Measurements from ENCODE around the gene KLK11. TPM values are rescaled to one million over a fixed set of nuclear protein-coding genes. Genes with fewer than 3 reads are reported as not detected.

KLK11 gene
- total and polyA plus RNA-seq, 2 donors (not counting 3 experiments of a cell fraction or from before 2014, with no cell fraction given) = not detected

GRCh38 chr19:51055866-51056265 is 29.4 kb upstream of the KLK11 start:
- DNase-seq (ENCODE audit: low read depth, low spot score) (no peak), FAIRE-seq (no peak)
- no peak overlapping the region for H3K27ac ChIP-seq (ENCODE audit: insufficient read depth, low read depth, low read length)
- no peak overlapping the region for H3K4me2 ChIP-seq (ENCODE audit: insufficient read depth, low read length)
- H3K27me3 ChIP-seq (ENCODE audit: control insufficient read depth in 2 of 2, insufficient read depth in 2 of 2, low read length in 2 of 2) = no peaks in the 10 kb centered on the region
- no peaks in the 10 kb centered on the region for H4K20me1 ChIP-seq (replicated peaks; ENCODE audit: control insufficient read depth, extremely low read depth, insufficient read depth, low read length)
- dilution Hi-C loops (cut with MboI; ENCODE audit: extremely low pct_ligation_motif_present, low sequenced_read_pairs) = no loop called here
- intact Hi-C loops (cut with micrococcal nuclease) = no loop called here
- H2AFZ ChIP-seq (ENCODE audit: low read depth, low read length) = no peak overlapping the region
- POLR2A ChIA-PET = no interaction called here
- H3K36me3 ChIP-seq (ENCODE audit: control insufficient read depth in 2 of 2, extremely low read depth in 1 of 2, insufficient read depth in 2 of 2, low read length in 2 of 2) = no peaks in the 10 kb centered on the region
- TF ChIP-seq POLR2AphosphoS5 (IDR thresholded peaks at IDR 0.05; ENCODE audit: insufficient read depth, low read depth, low read length) (no peak), FOS (IDR thresholded peaks at IDR 0.05; ENCODE audit: borderline replicate concordance, insufficient read depth, low read length) (no peak), POLR2A (IDR thresholded peaks at IDR 0.05; ENCODE audit: low read depth, low read length) (no peak), GATA2 (IDR thresholded peaks at IDR 0.05; ENCODE audit: insufficient read depth, insufficient read length, low read depth, low read length) (no peak)
- CTCF ChIA-PET = no interaction called here
- no peak overlapping the region for H3K9ac ChIP-seq (replicated peaks; ENCODE audit: extremely low read depth, insufficient read depth, low read length)
- no peaks in the 10 kb centered on the region for H3K79me2 ChIP-seq (ENCODE audit: control insufficient read depth, insufficient read depth, low read length)
- no peaks in the 10 kb centered on the region for H3K9me3 ChIP-seq (replicated peaks; ENCODE audit: control insufficient read depth, insufficient read depth, low read length)
- H3K4me3 ChIP-seq (replicated peaks in 1 of 3; ENCODE audit: insufficient read depth in 1 of 3, low read depth in 1 of 3, low read length in 3 of 3) = no peak overlapping the region
- no peaks in the 10 kb centered on the region for H3K4me1 ChIP-seq (ENCODE audit: control insufficient read depth, extremely low read depth, insufficient read depth, low read length)
- no TSS peak for BruUV-seq (replicated peaks)
- no peaks in the 10 kb centered on the region for H3K9me1 ChIP-seq (replicated peaks; ENCODE audit: control insufficient read depth, extremely low read depth, insufficient read depth, low read length)

GRCh38 chr19:51047031-51047335 is 20.6 kb upstream of the KLK11 start:
- H3K9me1 ChIP-seq (replicated peaks; ENCODE audit: control insufficient read depth, extremely low read depth, insufficient read depth, low read length) = no peaks in the 10 kb centered on the region
- no peaks in the 10 kb centered on the region for H4K20me1 ChIP-seq (replicated peaks; ENCODE audit: control insufficient read depth, extremely low read depth, insufficient read depth, low read length)

More at GRCh38 chr19:51047031-51047335, 20.6 kb upstream of the KLK11 start:
- dilution Hi-C loops (cut with MboI; ENCODE audit: extremely low pct_ligation_motif_present, low sequenced_read_pairs) (no loop called here), intact Hi-C loops (cut with micrococcal nuclease) (no loop called here)
- H3K9me3 ChIP-seq (replicated peaks; ENCODE audit: control insufficient read depth, insufficient read depth, low read length) = no peaks in the 10 kb centered on the region
- H3K79me2 ChIP-seq (ENCODE audit: control insufficient read depth, insufficient read depth, low read length) = no peaks in the 10 kb centered on the region
- DNase-seq (ENCODE audit: low read depth, low spot score) (no peak), FAIRE-seq (no peak)
- no peak overlapping the region for H3K4me3 ChIP-seq (replicated peaks in 1 of 3; ENCODE audit: insufficient read depth in 1 of 3, low read depth in 1 of 3, low read length in 3 of 3)
- H3K4me1 ChIP-seq (ENCODE audit: control insufficient read depth, extremely low read depth, insufficient read depth, low read length) = no peaks in the 10 kb centered on the region
- no TSS peak for BruUV-seq (replicated peaks)
- no peaks in the 10 kb centered on the region for H3K36me3 ChIP-seq (ENCODE audit: control insufficient read depth in 2 of 2, extremely low read depth in 1 of 2, insufficient read depth in 2 of 2, low read length in 2 of 2)
- POLR2A ChIA-PET = no interaction called here
- H3K9ac ChIP-seq (replicated peaks; ENCODE audit: extremely low read depth, insufficient read depth, low read length) = no peak overlapping the region
- H3K27me3 ChIP-seq (ENCODE audit: control insufficient read depth in 2 of 2, insufficient read depth in 2 of 2, low read length in 2 of 2) = no peaks in the 10 kb centered on the region
- H2AFZ ChIP-seq (ENCODE audit: low read depth, low read length) = no peak overlapping the region
- no peak overlapping the region for H3K4me2 ChIP-seq (ENCODE audit: insufficient read depth, low read length)
- H3K27ac ChIP-seq (ENCODE audit: insufficient read depth, low read depth, low read length) = no peak overlapping the region
- TF ChIP-seq FOS (IDR thresholded peaks at IDR 0.05; ENCODE audit: borderline replicate concordance, insufficient read depth, low read length) = no peak
- TF ChIP-seq MAX (IDR thresholded peaks at IDR 0.05; ENCODE audit: insufficient read depth, insufficient read length) = no peak
- no peak for TF ChIP-seq CTCF (IDR thresholded peaks at IDR 0.05; ENCODE audit: extremely low read depth in 1 of 2, insufficient read depth in 1 of 2, low read depth in 1 of 2, low read length in 2 of 2)
- TF ChIP-seq POLR2AphosphoS5 (IDR thresholded peaks at IDR 0.05; ENCODE audit: insufficient read depth, low read depth, low read length) = no peak
- no peak for TF ChIP-seq GATA2 (IDR thresholded peaks at IDR 0.05; ENCODE audit: insufficient read depth, insufficient read length, low read depth, low read length)
- TF ChIP-seq JUN (IDR thresholded peaks at IDR 0.05; ENCODE audit: borderline replicate concordance, insufficient read depth, insufficient read length, low read depth) = no peak
- no peak for TF ChIP-seq EZH2 (IDR thresholded peaks at IDR 0.05; ENCODE audit: borderline replicate concordance, low read depth, low read length, severe bottlenecking)
- TF ChIP-seq POLR2A (IDR thresholded peaks at IDR 0.05; ENCODE audit: low read depth, low read length) = no peak
- TF ChIP-seq MYC (IDR thresholded peaks at IDR 0.05; ENCODE audit: low read depth, low read length) = no peak
- CTCF ChIA-PET = interaction anchor here (1.3 to 2.3 kb wide), 2 partner anchors 26 to 30 kb away, joined by 4 to 13 read pairs; no protein-coding TSS in a partner anchor
